NCI-H2227 treated with DMSO at 0.1 percent for 48 hours (cell line): ENCODE data around the gene RPLP2.

Source experiments
- DNase-seq: peaks from one replicate; lab custom pipeline; 2025; lab: John Stamatoyannopoulos, UW

The RPLP2 gene

GRCh38 chr11:836700-837099 is 26.9 kb downstream of the RPLP2 start:
- DNase-seq, result no peak

- DNase-seq, result no peak
Observed at GRCh38 chr11:837189-837989, 27.6 kb downstream of the RPLP2 start.

DNA sequence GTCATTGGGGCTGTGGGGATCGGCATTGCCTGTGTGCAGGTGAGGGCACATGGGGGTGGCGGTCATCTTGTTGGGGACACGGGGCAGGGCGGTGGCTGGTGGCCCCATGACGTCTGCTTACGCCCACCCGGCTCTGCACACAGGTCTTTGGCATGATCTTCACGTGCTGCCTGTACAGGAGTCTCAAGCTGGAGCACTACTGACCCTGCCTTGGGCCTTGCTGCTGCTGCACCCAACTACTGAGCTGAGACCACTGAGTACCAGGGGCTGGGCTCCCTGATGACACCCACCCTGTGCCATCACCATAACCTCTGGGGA is 28.2 kb downstream of the RPLP2 start:
- no peak for DNase-seq

- DNase-seq, result peak; percentile 27
Observed at GRCh38 chr11:838441-839279, 28.9 kb downstream of the RPLP2 start.

DNA sequence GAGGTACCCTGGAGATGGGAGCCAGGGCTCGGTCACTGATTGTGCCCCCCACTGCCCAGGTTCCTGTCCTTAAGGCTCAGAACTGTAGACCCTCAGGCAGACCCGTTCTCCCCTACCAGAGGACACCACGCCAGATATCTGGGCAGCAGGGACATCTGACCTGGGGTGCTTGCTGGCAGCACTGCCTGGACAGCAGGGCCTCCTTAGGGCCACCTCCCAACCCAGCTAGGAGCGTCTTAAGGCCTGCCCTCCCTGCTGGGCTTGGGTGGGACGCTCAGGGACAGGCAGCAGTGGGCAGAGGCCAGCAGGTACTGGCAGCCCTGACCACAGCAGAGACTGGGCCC is 29.5 kb downstream of the RPLP2 start:
- DNase-seq, result no peak

- no peak for DNase-seq
Observed at GRCh38 chr11:839875-840617, 30.3 kb downstream of the RPLP2 start.

DNA sequence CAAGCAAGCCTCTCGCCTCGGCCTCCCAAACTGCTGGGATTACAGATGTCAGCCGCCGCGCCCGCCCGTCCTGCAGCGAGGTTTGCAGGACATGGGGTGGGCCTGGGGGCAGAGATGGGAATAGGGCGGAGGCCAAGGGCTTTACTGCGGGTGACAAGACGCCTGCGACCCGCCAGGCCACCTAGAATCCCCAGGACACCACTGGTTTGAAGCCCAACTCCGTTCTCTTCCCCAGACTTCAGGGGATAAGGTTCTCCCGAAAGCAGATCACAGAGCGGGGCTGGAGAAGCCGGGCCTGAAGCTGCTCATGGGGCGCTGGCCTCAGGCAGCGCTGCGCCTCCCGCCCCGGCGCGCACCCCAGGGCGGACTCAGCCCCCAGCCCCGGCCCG is 32.2 kb downstream of the RPLP2 start:
- DNase-seq, result no peak

GRCh38 chr11:842370-843002 is 32.7 kb downstream of the RPLP2 start, which contains the start of the genes POLR2L and TSPAN4:
POLR2L (minus strand) TSS chr11:842529; CDS start chr11:842508, 21 bp downstream.
TSPAN4 (plus strand) TSS chr11:842852; CDS start chr11:850305, 7,453 bp downstream.
- peak; percentile 92 for DNase-seq

DNA sequence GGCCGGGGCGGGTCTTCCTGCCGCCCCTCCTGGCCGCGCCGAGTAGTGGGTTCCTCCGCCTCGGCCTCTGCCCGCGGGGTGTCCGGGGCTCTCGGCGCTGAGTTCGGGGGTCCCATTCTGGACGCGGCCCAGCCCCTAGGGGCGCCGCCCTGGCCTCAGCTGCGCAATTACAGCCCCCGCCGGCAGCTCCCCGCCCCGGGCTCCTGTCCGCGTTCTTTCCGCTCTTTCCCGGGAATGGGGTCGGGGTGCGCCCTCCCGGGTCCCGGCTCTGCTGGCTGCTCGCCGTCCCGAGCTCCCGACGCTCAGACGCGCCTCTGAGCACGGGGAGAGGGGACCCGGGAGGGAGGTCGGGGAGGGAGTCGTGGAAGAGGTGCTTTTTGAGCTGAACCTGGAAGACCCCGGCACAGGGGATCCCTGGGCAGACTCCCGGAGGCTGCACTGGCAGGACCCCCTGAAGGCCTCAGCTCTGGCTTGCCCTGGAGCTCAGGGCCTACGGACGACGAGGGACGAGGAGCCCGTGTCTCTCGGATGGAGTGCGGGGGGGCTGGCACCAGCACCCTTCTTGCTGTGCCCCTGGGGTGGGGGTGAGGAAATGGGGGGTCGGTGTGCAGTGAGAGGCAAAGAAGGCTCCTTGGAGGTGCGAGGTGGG is 33.4 kb downstream of the RPLP2 start:
- DNase-seq, result no peak

GRCh38 chr11:843818-844692 is 34.3 kb downstream of the RPLP2 start:
- DNase-seq, result no peak

DNA sequence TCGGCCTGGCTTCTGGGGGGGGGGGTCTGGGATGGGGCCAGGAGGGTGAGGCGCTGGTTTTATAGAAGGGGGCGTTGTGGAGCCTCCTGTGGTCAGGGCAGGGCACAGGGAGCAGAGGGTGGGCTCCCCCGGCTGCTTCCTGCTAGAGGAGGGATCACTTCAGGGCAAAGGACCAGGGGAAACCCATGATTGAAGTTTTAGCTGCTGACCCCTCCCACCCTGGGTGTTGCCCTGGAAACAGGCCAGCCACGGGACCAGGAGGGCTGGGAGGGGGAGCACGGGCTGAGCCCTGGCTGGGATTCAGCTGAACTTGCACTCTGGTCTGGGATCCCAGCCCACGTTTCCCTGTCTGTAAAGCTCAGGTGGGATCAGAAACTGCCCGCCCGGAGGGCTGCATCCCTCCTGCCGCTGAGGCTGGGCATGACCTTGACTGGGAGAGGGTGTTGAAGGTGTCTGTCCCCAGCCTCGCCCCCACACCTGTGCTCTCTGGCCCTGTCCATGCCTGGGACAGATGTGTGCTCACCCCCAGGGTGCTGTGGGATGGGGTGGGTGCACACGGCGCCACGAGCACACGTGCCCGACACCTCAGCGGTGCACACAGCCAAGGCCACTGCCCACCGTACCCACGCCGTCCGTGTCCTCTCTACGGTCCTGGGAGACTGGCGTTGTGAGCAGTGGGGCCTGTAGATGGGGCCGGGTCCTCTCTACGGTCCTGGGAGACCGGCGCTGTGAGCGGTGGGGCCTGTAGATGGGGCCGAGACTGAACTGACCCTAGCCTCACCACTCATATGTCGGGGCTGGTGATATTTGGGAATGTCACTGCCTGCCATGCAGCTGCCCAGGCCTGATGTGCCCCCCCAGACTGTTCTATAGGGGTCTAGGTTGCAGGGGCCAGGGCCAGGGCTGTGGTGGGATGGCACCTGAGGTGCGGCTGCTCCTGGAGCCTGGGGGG is 35.2 kb downstream of the RPLP2 start:
- no peak for DNase-seq

DNA sequence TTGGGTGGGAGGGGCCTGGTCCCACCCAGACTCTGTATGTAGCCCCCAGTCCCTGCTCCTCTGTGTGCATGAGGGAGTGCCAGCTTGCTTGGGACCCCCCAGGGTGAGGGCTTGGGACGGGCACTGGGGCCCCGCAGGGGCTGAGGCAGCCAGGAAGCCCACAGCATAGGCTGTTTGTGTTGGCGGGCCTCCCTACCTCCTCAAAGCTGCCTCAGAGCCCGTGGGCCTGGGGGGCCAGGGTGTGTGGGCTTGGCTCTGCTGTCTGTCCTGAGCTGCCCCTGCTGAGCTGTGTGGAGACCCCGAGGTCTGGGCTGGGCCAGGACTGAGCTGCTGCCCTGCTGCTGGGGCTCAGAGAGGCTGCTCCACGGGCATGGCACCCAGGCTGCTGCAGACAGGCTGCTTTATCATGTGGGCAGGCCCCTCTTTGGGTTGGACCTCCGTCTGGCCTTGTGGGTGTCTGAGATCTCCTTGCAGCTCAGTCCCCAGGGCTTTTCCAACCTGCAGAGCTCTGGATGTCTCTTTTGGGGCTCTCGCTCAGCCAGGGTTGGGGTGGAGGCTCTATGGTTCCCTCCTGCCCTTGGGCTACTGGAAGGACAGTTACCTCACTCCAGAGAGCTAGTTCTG is 36.2 kb downstream of the RPLP2 start:
- DNase-seq, result no peak

- DNase-seq, result no peak
Observed at GRCh38 chr11:846496-847098, 36.8 kb downstream of the RPLP2 start.

GRCh38 chr11:847876-848275 is 38.1 kb downstream of the RPLP2 start:
- DNase-seq, result no peak

DNA sequence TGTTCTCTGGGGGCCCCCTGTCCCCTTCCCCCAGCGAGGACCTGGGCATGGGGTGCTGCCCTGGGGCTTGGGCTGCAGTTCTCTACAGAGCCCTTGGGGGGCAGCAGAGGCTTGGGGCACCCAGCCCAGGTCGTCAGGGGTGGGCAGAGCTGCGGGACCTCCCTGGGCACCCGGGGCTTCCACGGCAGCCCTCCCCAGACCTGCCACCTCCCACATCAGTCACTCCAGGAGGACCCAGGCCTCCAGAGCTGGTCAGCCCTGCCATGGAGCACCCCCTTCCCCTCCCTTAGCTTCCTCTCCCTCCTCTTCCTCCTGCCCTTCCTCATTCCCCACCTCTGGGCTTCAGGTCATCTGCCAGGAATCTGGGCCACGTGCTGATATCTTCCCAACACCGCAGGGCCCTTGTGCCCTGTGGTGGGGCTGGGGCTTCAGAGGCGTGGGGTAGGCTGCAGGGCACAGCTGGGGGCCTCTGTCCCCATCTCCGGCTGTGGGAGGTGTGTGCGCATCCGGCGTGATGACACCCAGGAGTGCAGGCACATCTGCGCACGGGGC is 38.7 kb downstream of the RPLP2 start:
- no peak for DNase-seq

DNA sequence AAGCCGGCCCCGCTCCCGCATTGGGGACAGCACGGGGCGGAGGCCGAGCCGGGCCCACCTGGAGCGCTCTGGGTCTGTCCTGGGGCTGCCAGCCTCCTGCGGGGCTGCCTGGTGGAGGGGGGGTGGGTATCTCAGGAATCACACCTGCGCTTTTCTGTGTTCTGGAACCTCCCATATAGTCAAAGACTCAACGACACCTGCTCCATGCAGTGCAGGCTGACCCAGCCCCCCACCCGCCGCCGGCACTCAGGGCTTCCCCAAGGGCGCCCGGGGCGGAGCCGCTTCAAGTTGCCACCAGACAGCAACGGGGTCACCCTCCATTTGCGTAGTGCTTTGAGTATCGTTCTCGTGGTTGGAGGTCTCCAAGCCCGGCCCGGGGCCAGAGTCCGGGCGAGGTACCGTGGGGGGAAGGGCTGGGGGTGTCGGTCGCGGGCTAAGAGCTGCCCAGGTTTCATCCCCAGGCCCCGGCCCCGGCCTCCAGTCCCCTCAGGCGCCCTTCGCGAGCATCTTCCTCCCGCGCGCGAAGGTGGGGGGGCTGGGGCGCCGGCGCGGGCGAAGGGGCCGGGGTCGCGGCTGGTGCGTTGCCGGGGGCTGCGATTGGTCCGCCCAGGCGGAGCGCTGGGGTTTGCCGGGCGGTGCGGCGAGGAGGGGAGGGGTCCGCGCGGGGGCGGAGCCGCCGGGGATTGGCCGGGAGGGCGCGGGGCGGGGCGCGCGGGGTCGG is 39.5 kb downstream of the RPLP2 start:
- peak; percentile 65 for DNase-seq

- no peak for DNase-seq
Observed at GRCh38 chr11:849951-850774, 40.4 kb downstream of the RPLP2 start.
